Measurements from ENCODE around the gene INS. TPM values are rescaled to one million over a fixed set of nuclear protein-coding genes. Genes with fewer than 3 reads are reported as not detected.
A peak's percentile ranks its signal among the peaks of the same experiment; 100 is the strongest.

The INS gene
- total and polyA plus RNA-seq, 2 of the 13 experiments (the other 11 are each of a cell fraction or from before 2014, with no cell fraction given): not detected

DNA sequence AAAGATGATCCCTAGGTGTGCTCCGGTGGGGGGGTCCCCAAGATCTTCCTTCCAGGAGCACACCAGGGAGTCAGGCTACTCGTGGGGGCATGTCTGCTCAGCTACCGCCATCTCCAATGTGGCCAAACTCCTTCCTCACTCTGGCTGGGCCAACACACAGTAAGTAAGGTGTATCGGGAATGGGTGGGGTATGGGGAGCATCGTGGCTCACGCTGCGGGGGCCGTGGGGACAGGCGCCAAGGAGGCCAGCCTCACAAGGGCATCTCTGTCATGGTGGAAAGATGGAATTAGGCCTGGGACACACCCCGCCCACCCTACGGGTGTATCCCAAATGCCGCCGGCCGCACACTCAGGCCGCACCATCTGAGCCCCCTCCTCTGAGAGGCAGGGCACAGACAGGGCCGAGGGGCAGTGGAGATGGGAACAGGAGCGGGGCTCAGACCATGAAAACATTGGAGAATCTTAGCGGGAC lies 30.1 kb downstream of the INS start (continued):
- TF ChIP-seq, protein P1, sequence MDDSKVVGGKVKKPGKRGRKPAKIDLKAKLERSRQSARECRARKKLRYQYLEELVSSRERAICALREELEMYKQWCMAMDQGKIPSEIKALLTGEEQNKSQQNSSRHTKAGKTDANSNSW (CRISPR knock-in tag; IDR thresholded peaks at IDR 0.05; ENCODE audit: borderline replicate concordance): no peak
- TF ChIP-seq ZMYM3 (CRISPR knock-in tag; IDR thresholded peaks at IDR 0.05) (no peak), ZFP41 (CRISPR knock-in tag; IDR thresholded peaks at IDR 0.05; ENCODE audit: borderline replicate concordance) (no peak), PHF8 (CRISPR knock-in tag; IDR thresholded peaks at IDR 0.05) (no peak), AGO1 (IDR thresholded peaks at IDR 0.05; ENCODE audit: low read depth, low read length, poor library complexity, severe bottlenecking) (no peak), TMF1 (CRISPR knock-in tag; IDR thresholded peaks at IDR 0.05; ENCODE audit: low read depth) (peak; percentile 62; the same call in 1 of the 2 replicates), ZNF160 (CRISPR knock-in tag; IDR thresholded peaks at IDR 0.05) (no peak; the same call in 1 of the 2 replicates), FOXK2 (IDR thresholded peaks at IDR 0.05) (no peak), POLR2A (IDR thresholded peaks at IDR 0.05; ENCODE audit: insufficient read depth in 1 of 2, low read depth in 2 of 2, low read length in 2 of 2) (no peak), ZNF562 (CRISPR knock-in tag; IDR thresholded peaks at IDR 0.05; ENCODE audit: borderline replicate concordance) (no peak), TSC22D2 (CRISPR knock-in tag; IDR thresholded peaks at IDR 0.05; ENCODE audit: borderline replicate concordance) (no peak), ZNF660 (CRISPR knock-in tag; IDR thresholded peaks at IDR 0.05; ENCODE audit: borderline replicate concordance, low read depth) (no peak; the same call in 1 of the 2 replicates), RCOR2 (CRISPR knock-in tag; IDR thresholded peaks at IDR 0.05) (no peak), ZNF577 (CRISPR knock-in tag; IDR thresholded peaks at IDR 0.05; ENCODE audit: borderline replicate concordance, low read depth) (no peak), JUN (CRISPR knock-in tag; IDR thresholded peaks at IDR 0.05) (no peak), ZBTB1 (CRISPR knock-in tag; IDR thresholded peaks at IDR 0.05; ENCODE audit: borderline replicate concordance) (no peak), ZFYVE20 (CRISPR knock-in tag; IDR thresholded peaks at IDR 0.05; ENCODE audit: borderline replicate concordance, low read depth) (no peak), NR1H2 (CRISPR knock-in tag; IDR thresholded peaks at IDR 0.05; ENCODE audit: borderline replicate concordance, low read depth) (0 out of 2 replicates have a peak, but pooled peaks have one; percentile 16), ZNF30 (CRISPR knock-in tag; IDR thresholded peaks at IDR 0.05) (no peak), ZNF10 (CRISPR knock-in tag; IDR thresholded peaks at IDR 0.05; ENCODE audit: borderline replicate concordance, low read depth) (no peak)
- TF ChIP-seq, protein P2, sequence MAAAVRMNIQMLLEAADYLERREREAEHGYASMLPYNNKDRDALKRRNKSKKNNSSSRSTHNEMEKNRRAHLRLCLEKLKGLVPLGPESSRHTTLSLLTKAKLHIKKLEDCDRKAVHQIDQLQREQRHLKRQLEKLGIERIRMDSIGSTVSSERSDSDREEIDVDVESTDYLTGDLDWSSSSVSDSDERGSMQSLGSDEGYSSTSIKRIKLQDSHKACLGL (CRISPR knock-in tag; IDR thresholded peaks at IDR 0.05): no peak
- TF ChIP-seq, protein P3, sequence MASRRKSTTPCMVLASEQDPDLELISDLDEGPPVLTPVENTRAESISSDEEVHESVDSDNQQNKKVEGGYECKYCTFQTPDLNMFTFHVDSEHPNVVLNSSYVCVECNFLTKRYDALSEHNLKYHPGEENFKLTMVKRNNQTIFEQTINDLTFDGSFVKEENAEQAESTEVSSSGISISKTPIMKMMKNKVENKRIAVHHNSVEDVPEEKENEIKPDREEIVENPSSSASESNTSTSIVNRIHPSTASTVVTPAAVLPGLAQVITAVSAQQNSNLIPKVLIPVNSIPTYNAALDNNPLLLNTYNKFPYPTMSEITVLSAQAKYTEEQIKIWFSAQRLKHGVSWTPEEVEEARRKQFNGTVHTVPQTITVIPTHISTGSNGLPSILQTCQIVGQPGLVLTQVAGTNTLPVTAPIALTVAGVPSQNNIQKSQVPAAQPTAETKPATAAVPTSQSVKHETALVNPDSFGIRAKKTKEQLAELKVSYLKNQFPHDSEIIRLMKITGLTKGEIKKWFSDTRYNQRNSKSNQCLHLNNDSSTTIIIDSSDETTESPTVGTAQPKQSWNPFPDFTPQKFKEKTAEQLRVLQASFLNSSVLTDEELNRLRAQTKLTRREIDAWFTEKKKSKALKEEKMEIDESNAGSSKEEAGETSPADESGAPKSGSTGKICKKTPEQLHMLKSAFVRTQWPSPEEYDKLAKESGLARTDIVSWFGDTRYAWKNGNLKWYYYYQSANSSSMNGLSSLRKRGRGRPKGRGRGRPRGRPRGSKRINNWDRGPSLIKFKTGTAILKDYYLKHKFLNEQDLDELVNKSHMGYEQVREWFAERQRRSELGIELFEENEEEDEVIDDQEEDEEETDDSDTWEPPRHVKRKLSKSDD (CRISPR knock-in tag; IDR thresholded peaks at IDR 0.05; ENCODE audit: low read depth): no peak; the same call in 1 of the 2 replicates
- TF ChIP-seq, protein P4, sequence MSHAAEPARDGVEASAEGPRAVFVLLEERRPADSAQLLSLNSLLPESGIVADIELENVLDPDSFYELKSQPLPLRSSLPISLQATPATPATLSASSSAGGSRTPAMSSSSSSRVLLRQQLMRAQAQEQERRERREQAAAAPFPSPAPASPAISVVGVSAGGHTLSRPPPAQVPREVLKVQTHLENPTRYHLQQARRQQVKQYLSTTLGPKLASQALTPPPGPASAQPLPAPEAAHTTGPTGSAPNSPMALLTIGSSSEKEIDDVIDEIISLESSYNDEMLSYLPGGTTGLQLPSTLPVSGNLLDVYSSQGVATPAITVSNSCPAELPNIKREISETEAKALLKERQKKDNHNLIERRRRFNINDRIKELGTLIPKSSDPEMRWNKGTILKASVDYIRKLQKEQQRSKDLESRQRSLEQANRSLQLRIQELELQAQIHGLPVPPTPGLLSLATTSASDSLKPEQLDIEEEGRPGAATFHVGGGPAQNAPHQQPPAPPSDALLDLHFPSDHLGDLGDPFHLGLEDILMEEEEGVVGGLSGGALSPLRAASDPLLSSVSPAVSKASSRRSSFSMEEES (CRISPR knock-in tag; IDR thresholded peaks at IDR 0.05): no peak
- TF ChIP-seq, protein P5, sequence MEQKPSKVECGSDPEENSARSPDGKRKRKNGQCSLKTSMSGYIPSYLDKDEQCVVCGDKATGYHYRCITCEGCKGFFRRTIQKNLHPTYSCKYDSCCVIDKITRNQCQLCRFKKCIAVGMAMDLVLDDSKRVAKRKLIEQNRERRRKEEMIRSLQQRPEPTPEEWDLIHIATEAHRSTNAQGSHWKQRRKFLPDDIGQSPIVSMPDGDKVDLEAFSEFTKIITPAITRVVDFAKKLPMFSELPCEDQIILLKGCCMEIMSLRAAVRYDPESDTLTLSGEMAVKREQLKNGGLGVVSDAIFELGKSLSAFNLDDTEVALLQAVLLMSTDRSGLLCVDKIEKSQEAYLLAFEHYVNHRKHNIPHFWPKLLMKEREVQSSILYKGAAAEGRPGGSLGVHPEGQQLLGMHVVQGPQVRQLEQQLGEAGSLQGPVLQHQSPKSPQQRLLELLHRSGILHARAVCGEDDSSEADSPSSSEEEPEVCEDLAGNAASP (CRISPR knock-in tag; IDR thresholded peaks at IDR 0.05; ENCODE audit: borderline replicate concordance): no peak

Measured in HepG2 (cell line).